Inflammatory macrophage treated with lipopolysaccharide for 1 hour (primary cell): ENCODE data around the gene MAST1.
"Not testable (repeated sequence)": the region's sequence is repeated elsewhere in the genome, so short reads cannot be mapped to it uniquely, and the experiment has no call there.

Experiments
- DNase-seq, 2 donors: peaks; one replicate each; pipeline ENCODE4 v3.0.0-alpha.2; 2020 to 2022

The MAST1 gene

GRCh38 chr19:12801466-12802266 is 36.6 kb upstream of the MAST1 start, which contains the start of the genes PRDX2 and THSD8:
Gene PRDX2 (minus strand): TSS chr19:12801800. CDS start chr19:12801261, 539 bp downstream.
Gene THSD8 (plus strand): TSS chr19:12802069. CDS start chr19:12802072, 3 bp downstream.
- peak in 1 of 2 donors; percentile 14 for DNase-seq

- DNase-seq, result no peak
Observed at GRCh38 chr19:12802267-12803106, 35.8 kb upstream of the MAST1 start.

- DNase-seq, result no peak
Observed at GRCh38 chr19:12804051-12804450, 34.3 kb upstream of the MAST1 start.

GRCh38 chr19:12806242-12807081 is 31.9 kb upstream of the MAST1 start, which contains the start of gene RNASEH2A:
Gene RNASEH2A (plus strand): TSS chr19:12806584. CDS start chr19:12806674, 90 bp downstream.
- DNase-seq, result peak; percentile 82 to 91

- no peak for DNase-seq
Observed at GRCh38 chr19:12815088-12815487, 23.2 kb upstream of the MAST1 start.

GRCh38 chr19:12817188-12817587 is 21.1 kb upstream of the MAST1 start:
- DNase-seq, result not testable (repeated sequence)

- DNase-seq, result not testable (repeated sequence)
Observed at GRCh38 chr19:12817810-12818209, 20.5 kb upstream of the MAST1 start.

GRCh38 chr19:12821761-12822160 is 16.6 kb upstream of the MAST1 start:
- DNase-seq, result no peak

GRCh38 chr19:12825254-12826131 is 12.8 kb upstream of the MAST1 start:
- no peak for DNase-seq

GRCh38 chr19:12828494-12828893 is 9.8 kb upstream of the MAST1 start:
- DNase-seq, result no peak

- no peak for DNase-seq
Observed at GRCh38 chr19:12833418-12833737, 4.9 kb upstream of the MAST1 start.

- DNase-seq, result no peak
Observed at GRCh38 chr19:12833738-12834565, 4.4 kb upstream of the MAST1 start.

GRCh38 chr19:12834566-12834943 is 3.8 kb upstream of the MAST1 start, which contains the start of gene RTBDN:
Gene RTBDN (minus strand): TSS chr19:12834579. CDS start chr19:12829979, 4,600 bp downstream.
- DNase-seq, result no peak

GRCh38 chr19:12834976-12835757 is 3.1 kb upstream of the MAST1 start:
- peak in 1 of 2 donors; percentile 20 for DNase-seq

- no peak for DNase-seq
Observed at GRCh38 chr19:12836529-12836863, 1.8 kb upstream of the MAST1 start.

GRCh38 chr19:12837225-12837624 is 1.1 kb upstream of the MAST1 start:
- DNase-seq, result no peak

GRCh38 chr19:12838886-12839756 is 806 bp downstream of the MAST1 start:
- DNase-seq, result no peak

- peak; percentile 55 to 66 for DNase-seq
Observed at GRCh38 chr19:12840091-12841079, 2.1 kb downstream of the MAST1 start.
